Measurements from ENCODE around the gene KIR2DL3. TPM values are rescaled to one million over a fixed set of nuclear protein-coding genes. Genes with fewer than 3 reads are reported as not detected.
"Not testable (repeated sequence)": the region's sequence is repeated elsewhere in the genome, so short reads cannot be mapped to it uniquely, and the experiment has no call there.

KIR2DL3 gene
- total RNA-seq, 2 donors from 2014 or later, result not detected

DNA sequence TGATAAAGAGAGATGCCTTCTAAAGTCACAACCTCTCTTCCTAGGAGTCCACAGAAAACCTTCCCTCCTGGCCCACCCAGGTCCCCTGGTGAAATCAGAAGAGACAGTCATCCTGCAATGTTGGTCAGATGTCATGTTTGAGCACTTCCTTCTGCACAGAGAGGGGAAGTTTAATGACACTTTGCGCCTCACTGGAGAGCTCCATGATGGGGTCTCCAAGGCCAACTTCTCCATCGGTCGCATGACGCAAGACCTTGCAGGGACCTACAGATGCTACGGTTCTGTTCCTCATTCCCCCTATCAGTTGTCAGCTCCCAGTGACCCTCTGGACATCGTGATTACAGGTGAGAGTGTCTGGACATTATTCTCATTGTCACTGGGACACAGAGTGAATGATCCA is 49.8 kb downstream of the KIR2DL3 start:
- H3K4me1 ChIP-seq (ENCODE audit: control insufficient read depth in 1 of 2, low read depth in 2 of 2); H3K27me3 ChIP-seq (replicated peaks; ENCODE audit: insufficient read depth); H3K9me3 ChIP-seq; DNase-seq (ENCODE audit: low spot score); H3K27ac ChIP-seq; ATAC-seq (ENCODE audit: insufficient number of reproducible peaks, low FRiP score, low read depth); H3K4me3 ChIP-seq; H3K36me3 ChIP-seq: not testable (repeated sequence)

DNA sequence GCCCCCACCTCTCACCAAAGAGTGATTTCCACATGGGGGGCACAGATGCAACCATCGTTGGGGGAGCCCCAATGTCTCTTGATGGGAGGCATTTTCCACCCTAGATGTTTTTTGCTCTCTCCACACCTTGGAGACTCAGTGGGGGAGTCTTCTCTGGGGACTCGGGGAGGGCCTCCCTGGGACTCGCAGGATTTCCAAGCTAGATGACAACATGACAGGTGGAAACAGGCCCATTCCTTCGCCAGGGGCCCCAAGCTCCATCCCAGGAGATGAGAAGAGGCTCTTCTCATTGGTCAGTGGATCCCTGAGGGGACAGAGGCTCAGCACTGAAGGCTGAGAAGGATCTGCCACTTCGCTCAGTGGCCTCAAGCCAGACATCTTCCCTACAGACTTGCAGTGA is 52.4 kb downstream of the KIR2DL3 start:
- no peak overlapping the region for H3K4me3 ChIP-seq
- no peak for DNase-seq (ENCODE audit: low spot score)
- no peak overlapping the region for H3K27ac ChIP-seq
- H3K36me3 ChIP-seq, result no peaks in the 10 kb centered on the region
- no peaks in the 10 kb centered on the region for H3K9me3 ChIP-seq
- no peak for ATAC-seq (ENCODE audit: insufficient number of reproducible peaks, low FRiP score, low read depth)
- TF ChIP-seq, protein P1, sequence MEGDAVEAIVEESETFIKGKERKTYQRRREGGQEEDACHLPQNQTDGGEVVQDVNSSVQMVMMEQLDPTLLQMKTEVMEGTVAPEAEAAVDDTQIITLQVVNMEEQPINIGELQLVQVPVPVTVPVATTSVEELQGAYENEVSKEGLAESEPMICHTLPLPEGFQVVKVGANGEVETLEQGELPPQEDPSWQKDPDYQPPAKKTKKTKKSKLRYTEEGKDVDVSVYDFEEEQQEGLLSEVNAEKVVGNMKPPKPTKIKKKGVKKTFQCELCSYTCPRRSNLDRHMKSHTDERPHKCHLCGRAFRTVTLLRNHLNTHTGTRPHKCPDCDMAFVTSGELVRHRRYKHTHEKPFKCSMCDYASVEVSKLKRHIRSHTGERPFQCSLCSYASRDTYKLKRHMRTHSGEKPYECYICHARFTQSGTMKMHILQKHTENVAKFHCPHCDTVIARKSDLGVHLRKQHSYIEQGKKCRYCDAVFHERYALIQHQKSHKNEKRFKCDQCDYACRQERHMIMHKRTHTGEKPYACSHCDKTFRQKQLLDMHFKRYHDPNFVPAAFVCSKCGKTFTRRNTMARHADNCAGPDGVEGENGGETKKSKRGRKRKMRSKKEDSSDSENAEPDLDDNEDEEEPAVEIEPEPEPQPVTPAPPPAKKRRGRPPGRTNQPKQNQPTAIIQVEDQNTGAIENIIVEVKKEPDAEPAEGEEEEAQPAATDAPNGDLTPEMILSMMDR (IDR thresholded peaks at IDR 0.05), result no peak
- no peaks in the 10 kb centered on the region for H3K27me3 ChIP-seq (replicated peaks; ENCODE audit: insufficient read depth)
- no peaks in the 10 kb centered on the region for H3K4me1 ChIP-seq (ENCODE audit: control insufficient read depth in 1 of 2, low read depth in 2 of 2)

DNA sequence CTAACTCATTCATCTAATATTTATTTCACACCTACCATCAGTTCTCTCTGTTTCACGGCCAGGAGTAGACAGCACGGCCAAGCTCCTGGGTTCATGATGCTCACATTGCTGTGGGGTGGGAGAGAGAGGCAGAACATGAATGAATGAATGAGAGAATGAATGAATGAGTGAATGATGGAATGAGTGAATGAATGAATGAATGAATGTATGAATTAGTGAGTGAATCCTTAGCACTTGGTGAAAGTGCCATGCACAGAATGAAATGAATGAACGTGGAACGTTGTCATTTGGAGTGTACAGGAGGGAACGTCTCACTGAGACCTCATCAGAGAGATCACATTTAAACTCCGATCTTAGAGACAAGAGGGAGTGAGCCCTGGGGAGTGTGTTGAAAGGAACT is 53.2 kb downstream of the KIR2DL3 start:
- Histone ChIP-seq H3K36me3 (no peaks in the 10 kb centered on the region), H3K4me3 (no peak overlapping the region), H3K27ac (no peak overlapping the region), H3K9me3 (no peaks in the 10 kb centered on the region), H3K4me1 (ENCODE audit: control insufficient read depth in 1 of 2, low read depth in 2 of 2) (no peaks in the 10 kb centered on the region), H3K27me3 (replicated peaks; ENCODE audit: insufficient read depth) (no peaks in the 10 kb centered on the region)
- TF ChIP-seq, protein P1 (IDR thresholded peaks at IDR 0.05), result no peak
- ATAC-seq (ENCODE audit: insufficient number of reproducible peaks, low FRiP score, low read depth) (no peak), DNase-seq (ENCODE audit: low spot score) (no peak)

DNA sequence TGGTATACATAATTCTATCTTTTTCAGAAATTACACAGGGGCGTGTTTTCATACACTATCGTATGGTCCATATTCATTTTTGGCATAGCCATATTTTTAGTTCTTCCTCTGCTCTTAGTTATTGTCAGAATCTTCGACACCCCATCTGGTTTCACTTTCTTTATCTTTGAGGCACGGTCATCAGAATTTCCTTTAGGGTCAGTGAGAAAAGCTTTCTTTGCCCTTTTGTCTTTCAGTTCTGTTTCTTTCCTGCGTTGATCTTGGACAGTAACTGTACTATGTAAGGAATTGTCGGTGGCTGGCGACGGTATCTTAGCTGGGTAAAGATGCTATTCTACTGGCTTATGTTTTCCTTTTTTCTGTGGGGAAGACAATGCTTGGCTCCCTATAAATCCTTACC is 54.5 kb downstream of the KIR2DL3 start:
- no peaks in the 10 kb centered on the region for H3K36me3 ChIP-seq
- H3K4me1 ChIP-seq (ENCODE audit: control insufficient read depth in 1 of 2, low read depth in 2 of 2), result no peaks in the 10 kb centered on the region
- H3K4me3 ChIP-seq, result peak overlapping the region; percentile 54
- ATAC-seq (ENCODE audit: insufficient number of reproducible peaks, low FRiP score, low read depth), result no peak
- DNase-seq (ENCODE audit: low spot score), result no peak
- no peaks in the 10 kb centered on the region for H3K27me3 ChIP-seq (replicated peaks; ENCODE audit: insufficient read depth)
- TF ChIP-seq, protein P1 (IDR thresholded peaks at IDR 0.05), result no peak
- H3K27ac ChIP-seq, result no peak overlapping the region
- no peaks in the 10 kb centered on the region for H3K9me3 ChIP-seq

DNA sequence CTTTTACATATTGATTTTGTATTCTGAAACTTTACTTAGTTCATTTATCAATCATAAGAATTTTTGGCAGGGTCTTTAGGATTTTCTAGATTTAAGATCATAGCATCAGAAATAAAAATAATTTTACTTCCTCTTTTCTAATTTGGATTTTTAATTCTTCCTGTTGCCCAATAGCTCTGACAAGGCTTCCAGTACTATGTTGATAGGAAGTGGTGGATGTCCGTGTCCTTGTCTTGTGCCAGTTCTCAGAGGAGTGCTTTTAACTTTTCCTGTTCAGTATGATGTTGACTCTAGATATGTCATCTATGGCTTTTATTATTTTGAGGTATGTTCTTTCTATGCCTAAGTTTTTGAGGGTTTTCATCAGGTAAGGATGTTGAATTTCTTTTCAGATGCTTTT is 57.4 kb downstream of the KIR2DL3 start:
- H3K27ac ChIP-seq, result no peak overlapping the region
- TF ChIP-seq, protein P1 (IDR thresholded peaks at IDR 0.05), result no peak
- no peaks in the 10 kb centered on the region for H3K9me3 ChIP-seq

More for the DNA sequence above, 57.4 kb downstream of the KIR2DL3 start:
- no peak for ATAC-seq (ENCODE audit: insufficient number of reproducible peaks, low FRiP score, low read depth)
- no peaks in the 10 kb centered on the region for H3K27me3 ChIP-seq (replicated peaks; ENCODE audit: insufficient read depth)
- DNase-seq (ENCODE audit: low spot score), result no peak
- no peaks in the 10 kb centered on the region for H3K36me3 ChIP-seq
- H3K4me3 ChIP-seq, result no peak overlapping the region
- no peaks in the 10 kb centered on the region for H3K4me1 ChIP-seq (ENCODE audit: control insufficient read depth in 1 of 2, low read depth in 2 of 2)

Other genes starting within 250 kb of the KIR2DL3 start
- gene LAIR2, start 235.7 kb upstream of the KIR2DL3 start, total RNA-seq, result not detected
- 1 to 10 TPM in 1 of 2 donors, under 1 TPM in 1; 0.68 to 3.1 TPM for gene LILRA2, start 164.7 kb upstream of the KIR2DL3 start, total RNA-seq
- 1 to 10 TPM; 2.7 to 3.0 TPM for gene LILRA1, start 144.9 kb upstream of the KIR2DL3 start, total RNA-seq
- 10 to 100 TPM in 1 of 2 donors, 1 to 10 TPM in 1; 7.9 to 10.0 TPM for gene LILRB1, start 108.0 kb upstream of the KIR2DL3 start, total RNA-seq
- 10 to 100 TPM in 1 of 2 donors, 1 to 10 TPM in 1; 8.5 to 22.5 TPM for gene LILRB4, start 75.5 kb upstream of the KIR2DL3 start, total RNA-seq
- gene KIR3DL3, start 14.1 kb upstream of the KIR2DL3 start, total RNA-seq, result not detected
- not detected for gene KIR2DL1, start 31.3 kb downstream of the KIR2DL3 start, total RNA-seq
- under 1 TPM in 1 of 2 donors, not detected in 1; 0.54 TPM for gene KIR2DL4, start 65.1 kb downstream of the KIR2DL3 start, total RNA-seq
- not detected for gene KIR3DL1, start 78.0 kb downstream of the KIR2DL3 start, total RNA-seq
- not detected for gene KIR2DS4, start 94.2 kb downstream of the KIR2DL3 start, total RNA-seq
- gene KIR3DL2, start 111.9 kb downstream of the KIR2DL3 start, total RNA-seq, result not detected
- gene FCAR, start 135.7 kb downstream of the KIR2DL3 start, total RNA-seq, result 1 to 10 TPM in 1 of 2 donors, under 1 TPM in 1; 0.68 to 7.1 TPM
- 1 to 10 TPM in 1 of 2 donors, not detected in 1; 2.2 TPM for gene NCR1, start 167.6 kb downstream of the KIR2DL3 start, total RNA-seq
- not detected for gene NLRP7, start 209.0 kb downstream of the KIR2DL3 start, total RNA-seq
- gene NLRP2, start 227.9 kb downstream of the KIR2DL3 start, total RNA-seq, result 1 to 10 TPM in 1 of 2 donors, under 1 TPM in 1; 0.41 to 1.7 TPM